Measurements from ENCODE around the gene SPAG16.

DNA sequence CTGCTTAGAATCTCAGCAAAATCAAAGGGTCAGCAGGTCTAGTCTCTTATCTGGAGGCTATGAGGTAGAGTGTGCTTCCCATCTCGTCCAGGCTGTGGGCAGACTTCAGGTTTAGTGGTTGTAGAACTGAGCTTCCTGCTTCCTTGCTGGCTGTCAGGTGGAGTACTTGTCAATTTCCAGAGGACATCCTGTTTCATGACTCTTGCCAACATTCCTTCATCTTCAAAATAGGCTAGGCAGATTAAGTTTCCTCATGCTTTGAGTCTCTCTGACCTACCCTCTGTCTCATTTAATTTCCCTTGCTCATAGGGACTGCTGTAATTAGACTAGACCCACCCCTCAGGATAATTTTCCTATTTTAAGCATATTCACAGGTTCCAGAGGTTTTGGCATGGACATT is 562.6 kb downstream of the SPAG16 start:
- no peak for TF ChIP-seq SMC3 (IDR thresholded peaks at IDR 0.05)
- TF ChIP-seq, protein P1, sequence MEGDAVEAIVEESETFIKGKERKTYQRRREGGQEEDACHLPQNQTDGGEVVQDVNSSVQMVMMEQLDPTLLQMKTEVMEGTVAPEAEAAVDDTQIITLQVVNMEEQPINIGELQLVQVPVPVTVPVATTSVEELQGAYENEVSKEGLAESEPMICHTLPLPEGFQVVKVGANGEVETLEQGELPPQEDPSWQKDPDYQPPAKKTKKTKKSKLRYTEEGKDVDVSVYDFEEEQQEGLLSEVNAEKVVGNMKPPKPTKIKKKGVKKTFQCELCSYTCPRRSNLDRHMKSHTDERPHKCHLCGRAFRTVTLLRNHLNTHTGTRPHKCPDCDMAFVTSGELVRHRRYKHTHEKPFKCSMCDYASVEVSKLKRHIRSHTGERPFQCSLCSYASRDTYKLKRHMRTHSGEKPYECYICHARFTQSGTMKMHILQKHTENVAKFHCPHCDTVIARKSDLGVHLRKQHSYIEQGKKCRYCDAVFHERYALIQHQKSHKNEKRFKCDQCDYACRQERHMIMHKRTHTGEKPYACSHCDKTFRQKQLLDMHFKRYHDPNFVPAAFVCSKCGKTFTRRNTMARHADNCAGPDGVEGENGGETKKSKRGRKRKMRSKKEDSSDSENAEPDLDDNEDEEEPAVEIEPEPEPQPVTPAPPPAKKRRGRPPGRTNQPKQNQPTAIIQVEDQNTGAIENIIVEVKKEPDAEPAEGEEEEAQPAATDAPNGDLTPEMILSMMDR (IDR thresholded peaks at IDR 0.05), result no peak
- TF ChIP-seq, protein P2, sequence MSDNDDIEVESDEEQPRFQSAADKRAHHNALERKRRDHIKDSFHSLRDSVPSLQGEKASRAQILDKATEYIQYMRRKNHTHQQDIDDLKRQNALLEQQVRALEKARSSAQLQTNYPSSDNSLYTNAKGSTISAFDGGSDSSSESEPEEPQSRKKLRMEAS (IDR thresholded peaks at IDR 0.05), result no peak
- TF ChIP-seq RAD21 (conservative IDR thresholded peaks at IDR 0.05 in 1 of 2, IDR thresholded peaks at IDR 0.05 in 1 of 2), result no peak
- no peak for TF ChIP-seq ATOH8 (CRISPR knock-in tag; IDR thresholded peaks at IDR 0.05; ENCODE audit: low read depth)
- no peak for TF ChIP-seq NR3C1 (IDR thresholded peaks at IDR 0.05)
- no peak for TF ChIP-seq POLR2A (IDR thresholded peaks at IDR 0.05; ENCODE audit: low read length)
- TF ChIP-seq JUN (IDR thresholded peaks at IDR 0.05), result no peak
- TF ChIP-seq PHF8 (IDR thresholded peaks at IDR 0.05; ENCODE audit: borderline replicate concordance, low read depth), result no peak
- no peak for TF ChIP-seq SREBF2 (IDR thresholded peaks at IDR 0.05)
- no peak for TF ChIP-seq RCOR1 (IDR thresholded peaks at IDR 0.05; ENCODE audit: low read depth, low read length)
- TF ChIP-seq FOSL2 (IDR thresholded peaks at IDR 0.05), result no peak
- no peak for TF ChIP-seq FOSL2 (CRISPR knock-in tag; IDR thresholded peaks at IDR 0.05)
- no peak for TF ChIP-seq KDM1A (IDR thresholded peaks at IDR 0.05; ENCODE audit: low read depth)
- no peak for TF ChIP-seq ESRRA (IDR thresholded peaks at IDR 0.05; ENCODE audit: borderline replicate concordance, low read length)

Data from A549 (cell line).